T47D (cell line): ENCODE data around the gene ZNF23.

ENCODE experiments used
- DNase-seq, 2 experiments: peaks; one replicate each; pipeline versions ENCODE4 v3.0.0 to v3.0.0-alpha.2; 2011 to 2012; ENCODE audit warnings: low read depth in 1 of 2, low spot score in 1 of 2
- JUND ChIP-seq: IDR thresholded peaks from 2 replicates; pipeline ENCODE4 v1.6.1; 2012; ENCODE audit warnings: low read depth
- in situ Hi-C: cut with HindIII; loops from 2 replicates; pipeline ENCODE4 v1.10.0; 2016; ENCODE audit warnings: low sequenced_read_pairs, low pct_unique_long_range_greater_than_20kb

Gene ZNF23

DNA sequence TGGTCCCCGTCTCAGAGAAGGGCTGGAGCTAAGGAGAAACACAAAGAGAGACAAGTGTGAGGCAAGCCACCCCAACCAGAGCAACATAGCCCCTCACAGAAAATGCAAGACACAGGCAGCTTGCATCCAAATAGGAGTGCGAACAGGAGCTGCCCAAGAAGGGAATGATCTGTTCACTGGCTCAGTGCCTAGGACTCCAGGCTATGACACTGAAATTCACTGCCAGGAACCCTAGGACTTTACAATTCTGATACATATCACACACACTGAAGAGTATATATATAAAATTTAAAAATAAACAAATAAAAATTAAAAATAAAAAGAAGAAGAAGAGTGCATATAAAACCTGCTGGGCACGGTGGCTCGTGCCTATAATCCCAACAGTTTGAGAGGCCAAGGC is 5.2 kb downstream of the ZNF23 start:
- no peak for TF ChIP-seq JUND

DNA sequence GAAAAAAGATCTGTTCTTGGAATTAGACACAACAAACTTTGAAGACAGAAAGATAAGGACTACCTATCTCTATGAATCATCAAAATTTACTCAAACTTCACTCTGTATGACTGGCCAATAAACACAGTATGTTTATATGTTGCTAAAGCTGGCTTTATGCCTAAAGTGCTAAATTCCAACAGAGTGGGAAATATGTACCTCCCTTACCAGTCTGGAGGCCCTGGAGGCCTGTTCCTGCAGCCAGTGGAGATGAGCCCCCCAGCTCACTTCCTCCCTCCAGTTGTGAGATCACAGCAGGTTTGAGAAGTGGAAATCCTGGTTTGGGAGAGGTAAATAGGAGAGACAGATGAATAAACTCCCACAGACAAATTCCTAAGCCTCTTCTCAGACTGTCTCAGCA is 9.0 kb downstream of the ZNF23 start:
- TF ChIP-seq JUND, result no peak
- in situ Hi-C loops, result no loop called here
- no peak for DNase-seq

More for the DNA sequence above, 5.2 kb downstream of the ZNF23 start:
- DNase-seq, result no peak
- in situ Hi-C loops, result no loop called here

DNA sequence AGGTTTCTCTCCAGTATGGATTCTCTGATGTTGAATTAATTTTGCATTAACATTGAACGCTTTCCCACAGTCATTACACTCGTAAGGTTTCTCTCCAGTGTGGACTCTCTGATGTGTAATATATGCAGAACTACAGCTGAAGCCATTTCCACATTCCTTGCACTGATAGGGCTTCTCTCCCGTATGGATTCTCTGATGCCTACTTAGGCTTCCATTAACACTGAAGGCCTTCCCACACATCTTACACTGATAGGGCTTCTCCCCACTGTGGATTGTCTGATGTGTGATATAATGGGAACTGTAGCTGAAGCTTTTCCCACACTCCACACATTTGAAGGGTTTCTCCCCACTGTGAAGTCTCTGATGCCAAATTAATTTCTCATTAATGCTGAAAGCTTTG is 13.0 kb downstream of the ZNF23 start:
- DNase-seq, result peak in 1 of 2 experiments; percentile 11
- in situ Hi-C loops, result no loop called here
- TF ChIP-seq JUND, result no peak

DNA sequence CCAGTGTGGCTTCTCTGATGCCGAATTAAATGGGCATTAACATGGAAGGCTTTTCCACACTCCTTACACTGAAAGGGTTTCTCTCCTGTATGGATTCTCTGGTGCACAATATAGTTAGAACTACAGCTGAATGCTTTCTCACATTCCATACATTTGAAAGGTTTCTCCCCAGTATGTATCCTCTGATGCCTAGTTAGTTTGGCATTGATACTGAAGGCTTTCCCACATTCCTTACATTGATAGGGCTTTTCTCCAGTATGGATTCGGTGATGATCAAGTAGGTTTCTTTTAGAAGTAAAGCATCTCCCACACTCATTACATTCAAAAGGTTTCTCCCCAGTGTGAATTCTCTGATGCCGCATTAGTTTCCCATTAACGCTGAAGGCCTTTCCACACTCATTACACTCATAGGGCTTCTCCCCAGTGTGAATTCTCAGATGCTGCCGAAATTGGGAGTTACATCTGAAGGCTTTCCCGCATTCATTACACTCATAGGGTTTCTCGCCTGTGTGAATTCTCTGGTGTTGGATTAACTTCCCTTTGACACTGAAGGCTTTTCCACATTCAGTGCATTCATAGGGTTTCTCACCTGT is 13.7 kb downstream of the ZNF23 start:
- TF ChIP-seq JUND, result no peak
- in situ Hi-C loops, result no loop called here
- DNase-seq, result no peak

GRCh38 chr16:71443714-71444113 is 18.3 kb downstream of the ZNF23 start:
- no peak for DNase-seq
- in situ Hi-C loops, result no loop called here
- TF ChIP-seq JUND, result no peak

GRCh38 chr16:71442051-71442440 is 20.0 kb downstream of the ZNF23 start, which contains the start of gene TLE7:
Gene TLE7 (minus strand): TSS chr16:71442054. CDS start chr16:71433324, 8,730 bp downstream.
- DNase-seq, result no peak
- TF ChIP-seq JUND, result no peak
- in situ Hi-C loops, result no loop called here

DNA sequence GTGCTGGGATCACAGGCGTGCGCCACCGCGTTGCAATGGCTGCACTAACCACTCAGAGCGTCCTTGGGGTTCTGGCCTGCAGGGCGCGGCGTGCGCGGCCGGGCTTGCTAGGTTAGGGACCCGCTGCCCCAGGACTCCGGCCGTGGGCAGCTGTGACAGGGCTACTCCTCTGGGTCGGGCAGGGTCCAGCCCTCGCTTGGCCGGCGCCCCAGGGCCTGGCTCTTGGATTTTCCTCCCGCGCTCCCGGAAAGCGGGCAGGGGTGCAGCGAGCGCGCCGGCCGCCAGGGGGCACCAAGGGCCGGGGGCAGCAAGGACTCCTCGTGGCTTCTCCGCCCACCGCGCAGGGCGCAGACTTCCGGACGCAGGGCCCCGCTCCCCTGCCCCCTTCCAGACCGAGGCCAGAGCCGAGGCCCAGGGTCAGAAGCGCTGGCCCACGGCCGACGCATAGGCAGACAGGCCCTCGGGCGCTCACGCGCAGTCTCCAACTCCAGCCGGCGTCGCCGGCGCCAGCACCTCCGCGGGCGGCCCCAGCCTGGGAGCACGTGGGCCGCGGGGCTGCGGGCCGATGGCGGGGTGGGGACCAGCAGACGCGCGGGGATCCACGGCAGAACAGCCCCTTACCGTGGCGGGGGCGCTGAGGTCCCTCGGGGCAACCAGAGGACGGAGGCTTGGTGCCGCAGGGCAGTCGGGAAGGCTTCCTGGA is 20.5 kb downstream of the ZNF23 start:
- no peak for DNase-seq
- TF ChIP-seq JUND, result no peak
- in situ Hi-C loops, result no loop called here

DNA sequence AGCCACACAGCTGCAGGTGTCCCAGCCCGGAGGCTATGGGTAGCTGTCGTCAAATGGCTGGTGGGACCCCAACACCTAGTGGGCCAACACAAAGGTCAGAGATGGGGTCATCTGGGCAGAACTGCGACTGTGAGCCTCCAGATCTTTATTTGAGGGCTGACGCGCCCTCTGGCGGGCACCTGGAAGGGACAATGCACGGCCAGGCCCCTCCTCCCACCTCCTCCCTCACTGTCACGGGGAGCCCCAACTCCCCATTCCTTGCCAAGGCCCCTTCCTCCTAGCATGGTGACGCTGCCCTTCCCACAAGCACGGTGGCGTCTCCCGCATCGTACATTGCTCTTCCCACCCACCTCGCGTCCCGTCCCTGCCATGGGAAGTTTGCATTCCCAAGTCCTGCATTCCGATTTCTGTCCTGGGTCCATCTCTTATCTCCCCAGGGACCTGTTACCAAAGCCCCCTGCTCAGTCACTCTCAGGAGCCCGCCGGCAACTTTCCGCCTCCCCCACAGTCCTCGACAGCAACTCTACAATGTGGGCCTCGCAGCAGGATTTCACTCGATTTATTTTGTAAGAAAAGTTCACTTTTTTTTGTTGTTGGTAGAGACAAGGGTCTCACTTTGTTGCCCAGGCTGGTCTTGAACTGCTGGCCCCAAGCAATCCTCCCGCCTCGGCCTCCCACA is 21.2 kb downstream of the ZNF23 start:
- no peak for TF ChIP-seq JUND
- in situ Hi-C loops, result no loop called here
- peak; percentile 20 to 41 for DNase-seq

- no peak for TF ChIP-seq JUND
- DNase-seq, result no peak
- in situ Hi-C loops, result no loop called here
Measured at GRCh38 chr16:71439523-71439922, 22.5 kb downstream of the ZNF23 start.

GRCh38 chr16:71436473-71436872 is 25.6 kb downstream of the ZNF23 start:
- DNase-seq, result no peak
- in situ Hi-C loops, result no loop called here
- TF ChIP-seq JUND, result no peak

DNA sequence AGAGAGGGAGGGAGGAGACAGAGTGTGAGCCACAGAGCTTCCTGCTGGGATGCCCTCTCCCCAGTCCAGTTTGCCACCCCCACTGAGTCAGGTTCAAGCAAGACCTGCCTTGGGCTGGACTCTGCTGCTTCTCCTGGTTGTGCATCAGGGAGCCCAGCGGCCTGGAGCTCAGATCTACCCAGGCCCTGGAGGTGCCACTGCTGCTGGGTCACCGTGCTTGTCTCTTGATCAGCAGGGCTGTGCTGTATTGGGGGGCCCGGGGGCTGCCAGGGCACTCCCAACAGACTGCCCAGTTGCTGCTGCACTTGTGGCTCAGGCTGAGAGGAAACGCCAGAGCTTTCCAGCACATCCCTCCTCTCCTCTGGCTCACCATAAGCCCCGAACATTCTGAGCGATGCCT is 29.1 kb downstream of the ZNF23 start:
- in situ Hi-C loops, result no loop called here
- DNase-seq, result no peak
- no peak for TF ChIP-seq JUND

- TF ChIP-seq JUND, result no peak
- in situ Hi-C loops, result no loop called here
- no peak for DNase-seq
Measured at GRCh38 chr16:71431991-71432390, 30.1 kb downstream of the ZNF23 start.

- in situ Hi-C loops, result no loop called here
- TF ChIP-seq JUND, result no peak
- no peak for DNase-seq
Measured at GRCh38 chr16:71431176-71431575, 30.9 kb downstream of the ZNF23 start.
